Inflammatory macrophage (primary cell): ENCODE results near the gene TENT5D.
"Not testable (repeated sequence)": the region's sequence is repeated elsewhere in the genome, so short reads cannot be mapped to it uniquely, and the experiment has no call there.

Experiments
- DNase-seq, 2 donors: peaks; one replicate each; pipeline ENCODE4 v3.0.0-alpha.2; 2020 to 2022
- total RNA-seq, 18 experiments: gene quantifications; one replicate each; lab custom pipeline; 2026; ENCODE audit warnings: mixed read lengths in 6 of 18, inconsistent platforms in 2 of 18; lab: John Stamatoyannopoulos, UW

The TENT5D gene
- total RNA-seq, result 0 to 0.05 (median 0) reads per million in 18 experiments

DNA sequence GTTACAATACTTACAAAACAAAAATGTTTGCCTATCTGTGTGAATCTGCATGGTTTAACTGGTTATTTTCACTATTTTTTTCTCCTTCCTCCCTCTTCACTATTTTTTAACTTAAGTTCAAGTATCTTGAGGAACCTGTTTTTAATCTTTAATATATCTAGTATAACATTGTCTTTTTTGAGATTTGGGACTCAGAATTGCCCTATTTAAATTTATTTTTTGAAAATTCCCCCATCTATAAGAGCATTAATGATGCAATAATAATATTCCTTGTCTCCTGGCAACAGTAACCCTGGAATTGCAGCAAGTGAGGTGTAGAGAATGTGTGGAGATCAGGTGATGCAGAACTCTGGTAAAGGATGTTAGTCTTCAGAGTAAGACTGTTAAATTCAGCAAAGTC is at the start of gene TENT5D:
Gene TENT5D (plus strand): TSS at position 301 of the 400 bp plus-strand sequence. CDS start 22,093 bp downstream, outside the sequence.
- no peak for DNase-seq

DNA sequence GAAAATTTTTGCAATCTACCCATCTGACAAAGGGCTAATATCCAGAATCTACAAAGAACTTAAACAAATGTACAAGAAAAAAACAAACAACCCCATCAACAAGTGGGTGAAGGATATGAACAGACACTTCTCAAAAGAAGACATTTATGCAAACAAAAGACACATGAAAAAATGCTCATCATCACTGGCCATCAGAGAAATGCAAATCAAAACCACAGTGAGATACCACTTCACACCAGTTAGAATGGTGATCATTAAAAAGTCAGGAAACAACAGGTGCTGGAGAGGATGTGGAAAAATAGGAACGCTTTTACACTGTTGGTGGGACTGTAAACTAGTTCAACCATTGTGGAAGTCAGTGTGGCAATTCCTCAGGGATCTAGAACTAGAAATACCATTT is 34.6 kb upstream of the TENT5D start:
- DNase-seq, result not testable (repeated sequence)

DNA sequence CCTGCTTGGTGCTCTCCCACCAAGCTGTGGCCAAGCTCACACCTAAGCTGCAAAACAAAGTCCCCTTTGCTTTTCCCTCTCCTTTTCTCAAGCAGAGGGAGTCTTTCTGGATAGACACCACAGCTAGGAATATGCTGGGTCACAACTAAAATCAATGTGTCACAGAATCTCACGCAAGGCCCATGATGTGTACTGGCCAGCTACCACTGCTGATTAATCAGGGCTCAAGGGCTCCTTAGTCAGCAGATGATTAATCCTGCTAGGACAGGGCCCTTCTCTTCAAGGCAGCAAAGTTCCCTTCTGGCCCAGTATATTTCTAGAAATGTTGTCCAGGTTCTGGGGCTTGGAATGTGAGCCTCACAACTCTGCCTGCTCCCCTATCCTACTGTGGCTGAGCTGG is 32.0 kb upstream of the TENT5D start:
- DNase-seq, result no peak

DNA sequence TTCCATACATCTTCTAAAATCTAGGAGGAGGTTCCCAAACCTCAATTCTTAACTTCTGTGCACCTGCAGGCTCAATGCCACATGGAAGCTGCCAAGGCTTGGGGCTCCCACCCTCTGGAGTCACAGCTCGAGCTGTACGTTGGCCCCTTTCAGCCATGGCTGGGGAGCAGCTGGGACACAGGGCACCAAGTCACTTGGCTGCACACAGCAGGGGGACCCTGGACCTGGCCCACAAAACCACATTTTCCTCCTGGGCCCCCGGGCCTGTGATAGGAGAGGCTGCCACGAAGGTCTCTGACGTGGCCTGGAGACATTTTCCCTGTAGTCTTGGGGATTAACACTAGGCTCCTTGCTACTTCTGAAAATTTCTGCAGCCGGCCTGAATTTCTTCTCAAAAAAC is 8.2 kb upstream of the TENT5D start:
- DNase-seq, result no peak

DNA sequence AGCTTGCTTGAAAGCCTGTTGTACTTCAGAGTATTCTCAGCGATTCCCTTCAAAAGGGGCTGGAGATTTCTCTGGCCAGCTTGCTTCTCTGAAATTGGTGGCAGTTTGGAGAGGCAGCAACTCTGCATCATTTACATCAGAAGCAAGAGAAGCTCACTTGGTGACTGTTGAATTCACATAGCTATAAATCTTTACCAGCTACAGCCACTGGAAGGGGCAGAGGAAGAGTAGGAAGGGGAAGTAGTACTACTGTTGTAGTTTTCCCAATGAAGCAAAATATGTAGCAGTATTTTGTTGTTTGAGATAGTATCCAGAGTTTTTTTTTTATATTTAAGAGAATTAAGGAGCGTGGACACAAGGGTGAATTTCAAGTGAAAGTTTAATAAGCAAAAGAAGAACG is 2.8 kb downstream of the TENT5D start:
- no peak for DNase-seq

DNA sequence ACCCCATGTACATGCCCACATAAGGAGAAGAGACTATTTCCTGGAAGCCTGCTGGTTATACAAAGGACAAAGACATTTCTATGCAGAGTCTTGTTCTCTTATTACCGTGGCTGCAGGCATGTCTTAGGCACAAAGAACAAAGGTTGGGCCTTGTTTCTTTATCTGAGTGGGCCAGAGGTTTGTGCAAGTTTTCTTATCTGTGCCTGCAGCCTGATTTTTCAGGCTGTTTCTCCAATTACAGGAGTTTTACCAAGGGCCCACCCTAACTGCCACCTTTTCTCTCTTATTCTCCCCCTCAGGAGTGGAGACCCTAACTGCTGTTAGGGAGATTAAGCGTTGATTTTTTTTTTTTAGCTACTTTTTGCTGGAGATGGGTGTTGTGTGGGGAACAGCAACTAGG is 3.5 kb downstream of the TENT5D start:
- no peak for DNase-seq

DNA sequence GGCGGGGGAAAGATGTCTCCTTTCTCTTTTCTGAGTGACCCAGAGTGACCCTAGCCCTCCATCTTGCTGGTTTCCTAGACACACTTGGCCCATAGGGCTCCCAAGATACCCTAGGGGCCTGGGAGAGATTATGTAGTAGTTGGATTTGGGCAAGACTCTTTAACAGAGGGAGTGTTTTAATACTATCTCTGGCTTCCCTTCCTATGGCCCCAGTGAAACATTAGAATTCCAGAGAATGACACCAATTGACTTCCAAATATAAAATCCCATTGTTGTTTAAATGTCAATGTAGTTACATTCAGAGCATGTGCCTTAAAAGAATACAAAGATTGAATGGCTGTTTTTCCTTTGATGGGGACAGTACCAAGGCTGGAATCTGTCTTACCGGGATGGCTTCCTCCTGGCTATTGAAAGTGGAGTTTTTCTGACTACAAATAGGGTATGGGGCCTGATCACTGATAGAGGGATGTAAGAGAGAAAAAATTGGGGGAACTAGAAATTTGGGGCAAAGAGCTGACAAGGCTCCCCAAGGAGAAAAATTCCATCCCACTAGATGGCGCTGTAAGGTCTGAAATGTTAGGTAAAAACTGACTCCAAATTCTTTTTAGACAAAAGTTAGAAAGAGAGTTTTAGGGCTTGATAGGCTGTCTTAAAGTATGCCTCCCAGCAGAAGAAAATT is 10.7 kb downstream of the TENT5D start:
- DNase-seq, result no peak

DNA sequence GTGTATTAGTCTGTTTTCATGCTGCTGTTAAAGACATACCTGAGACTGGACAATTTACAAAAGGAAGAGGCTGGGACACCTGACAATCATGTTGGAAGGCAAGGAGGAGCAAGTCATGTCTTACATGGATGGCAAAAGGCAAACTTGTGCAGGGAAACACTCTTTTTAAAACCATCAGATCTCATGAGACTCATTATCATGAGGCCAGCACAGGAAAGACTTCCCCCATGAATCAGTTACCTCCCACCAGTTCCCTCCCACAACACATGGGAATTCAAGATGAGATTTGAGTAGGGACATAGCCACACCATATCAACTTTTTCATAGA is 11.2 kb downstream of the TENT5D start:
- DNase-seq, result no peak

DNA sequence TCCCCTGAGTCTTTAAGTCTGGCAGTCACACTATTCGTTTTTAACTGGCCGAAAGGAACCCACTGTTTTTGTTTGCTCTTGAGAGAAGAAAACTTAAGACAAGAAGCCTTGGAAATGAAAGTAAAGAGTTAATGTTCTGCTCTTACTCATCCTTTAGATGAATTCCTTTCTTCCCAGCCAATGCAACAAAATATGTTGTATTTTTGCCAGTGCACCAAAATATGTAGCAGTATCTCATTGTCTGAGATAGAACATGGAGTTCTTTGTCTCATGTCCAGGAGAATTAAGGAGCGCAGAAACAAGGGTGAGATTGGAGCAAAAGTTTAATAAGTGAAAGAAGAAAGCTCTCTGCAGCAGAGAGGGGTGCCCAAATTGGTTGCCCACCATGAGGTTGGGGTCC is 12.2 kb downstream of the TENT5D start:
- DNase-seq, result no peak

DNA sequence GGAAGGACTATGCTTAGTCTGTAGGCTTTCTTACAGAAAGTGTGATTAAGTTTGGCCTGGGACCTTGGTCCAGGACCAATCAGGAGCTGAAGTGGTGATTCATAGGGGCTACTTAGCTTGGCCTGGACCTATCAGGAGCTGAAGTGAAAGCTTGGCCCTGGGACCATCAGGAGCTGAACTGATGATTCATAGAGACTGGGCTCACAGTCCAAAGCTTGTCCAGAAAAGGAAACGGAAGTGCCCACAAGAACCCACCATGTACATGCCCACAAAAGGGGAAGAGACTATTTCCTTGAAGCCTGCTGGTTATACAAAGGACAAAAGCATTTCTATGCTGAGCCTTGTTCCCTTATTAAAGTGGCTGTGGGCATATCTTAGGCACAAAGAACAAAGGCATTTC is 12.6 kb downstream of the TENT5D start:
- no peak for DNase-seq

DNA sequence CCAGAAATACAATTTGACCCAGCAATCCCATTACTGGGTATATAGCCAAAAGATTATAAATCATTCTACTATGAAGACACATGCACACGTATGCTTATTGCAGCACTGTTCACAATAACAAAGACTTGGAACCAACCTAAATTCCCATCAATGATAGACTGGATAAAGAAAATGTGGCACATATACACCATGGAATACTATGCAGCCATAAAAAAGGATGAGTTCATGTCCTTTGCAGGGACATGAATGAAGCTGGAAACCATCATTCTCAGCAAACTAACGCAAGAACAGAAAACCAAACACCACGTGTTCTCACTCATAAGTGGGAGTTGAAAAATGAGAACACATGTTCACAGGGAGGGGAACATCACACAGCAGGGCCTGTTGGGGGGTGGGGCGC is 47.9 kb downstream of the TENT5D start:
- DNase-seq, result not testable (repeated sequence)

DNA sequence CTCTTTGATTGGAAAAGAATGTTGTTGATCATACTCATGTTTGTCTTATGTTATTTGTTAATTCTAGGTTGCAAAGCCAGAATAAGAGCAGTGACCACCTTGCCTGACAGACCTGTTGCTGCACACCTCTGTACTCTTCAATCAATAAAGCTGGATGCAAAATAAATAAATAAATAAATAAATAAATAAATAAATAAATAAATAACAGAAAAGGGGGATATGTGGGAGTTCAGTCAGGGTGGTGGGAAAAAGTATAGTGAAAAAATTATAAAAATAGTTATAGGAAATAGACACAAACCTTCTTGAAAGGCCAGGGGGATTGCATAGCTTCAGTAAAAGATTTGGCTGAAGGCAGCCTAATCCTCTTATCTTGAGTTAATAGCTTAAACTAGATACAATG is 51.3 kb downstream of the TENT5D start:
- no peak for DNase-seq

DNA sequence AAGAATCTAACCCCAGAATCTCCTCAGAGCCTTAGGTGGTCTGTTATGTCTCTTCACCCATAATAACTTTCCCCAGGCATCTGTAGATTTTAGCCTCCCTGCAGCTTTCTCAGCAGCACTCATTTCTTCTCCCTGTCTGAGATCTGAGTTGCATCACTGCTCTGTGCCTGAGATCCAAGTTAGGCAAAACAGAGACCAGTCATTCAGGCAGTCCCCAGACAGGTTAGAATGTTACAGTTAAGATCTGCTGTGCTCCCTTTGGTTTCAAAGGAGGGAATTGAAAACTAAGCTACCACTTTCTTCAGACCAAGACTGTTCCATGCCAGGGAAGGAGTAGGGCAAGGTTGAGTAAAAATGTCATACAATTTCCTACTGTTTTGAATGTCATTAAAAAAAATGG is 65.3 kb downstream of the TENT5D start:
- no peak for DNase-seq

DNA sequence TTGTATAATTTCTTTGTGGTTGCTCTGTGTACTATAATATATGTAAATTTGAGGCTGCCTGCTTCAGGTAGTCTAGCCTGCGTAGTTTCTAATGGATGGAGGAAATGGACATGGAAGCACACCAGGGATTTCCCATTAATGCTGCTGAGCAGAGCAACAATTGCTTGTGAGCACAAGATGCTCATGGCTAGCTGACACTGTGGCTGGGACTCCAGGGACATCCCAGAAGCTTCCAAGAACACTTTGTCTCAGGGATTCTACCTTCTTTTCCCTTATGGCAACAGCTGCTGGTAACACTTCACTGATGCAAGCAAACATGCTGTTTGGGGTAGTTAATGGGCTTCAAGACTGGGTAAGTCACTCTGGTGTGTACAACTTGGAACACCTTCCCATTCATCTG is 66.1 kb downstream of the TENT5D start:
- no peak for DNase-seq

DNA sequence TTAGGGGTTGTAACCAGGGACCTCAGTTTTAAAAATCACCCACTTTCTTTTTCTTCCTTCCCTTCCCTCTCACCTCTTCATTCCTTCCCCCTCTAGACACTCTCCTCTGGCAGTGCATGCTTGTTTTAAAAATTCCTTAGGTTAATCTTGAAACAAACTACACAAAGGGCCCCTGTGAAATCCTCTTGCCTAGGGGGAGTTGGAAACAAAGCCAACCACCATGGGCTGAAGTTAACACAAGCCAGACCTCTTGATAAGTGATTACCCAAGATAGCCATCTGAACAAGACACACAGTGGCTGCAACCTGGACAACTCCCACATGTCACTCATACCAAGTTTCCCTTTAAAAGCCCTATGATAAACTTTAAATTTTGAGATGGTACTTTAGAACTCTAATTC is 68.9 kb downstream of the TENT5D start:
- no peak for DNase-seq
